IMR-90 (cell line): ENCODE results near the gene TAF9. TPM values are rescaled to one million over a fixed set of nuclear protein-coding genes. Genes with fewer than 3 reads are reported as not detected.

Experiments used
- ATAC-seq: fragments of 200-7000 bp; cut with Tn5 transposase; 2 replicates; pipeline ENCODE4 v1.9.1; 2020; ENCODE audit warnings: low read depth, mild to moderate bottlenecking, moderate library complexity
- BruUV-seq: library from RNA; stranded (reverse); fragments of 400-500 nt; replicated peaks from 2 replicates; lab custom pipeline; 2021; lab: Mats Ljungman, UMichigan
- CTCF ChIA-PET: fragments of 300-600 bp; formaldehyde crosslinking; extraction: SDS; loops from one replicate; lab custom pipeline; 2021; ENCODE audit warnings: antibody characterized with exemption; lab: Yijun Ruan, JAX
- POLR2A ChIA-PET: fragments of 300-600 bp; sonication (Branson Sonifier 250); formaldehyde crosslinking; loops from one replicate; lab custom pipeline; 2022; ENCODE audit warnings: antibody characterized with exemption; ENCODE audit not compliant: unreplicated experiment; lab: Charles Lee
- DNase-seq: peaks from one replicate; pipeline ENCODE4 v3.0.0; 2013
- H2AFZ ChIP-seq: replicated peaks from 2 replicates; pipeline ENCODE3; 2013; ENCODE audit warnings: low read length, mild to moderate bottlenecking; ENCODE audit not compliant: poor library complexity
- H2AK5ac ChIP-seq: 2 replicates; pipeline ENCODE4 v1.6.1; 2013; ENCODE audit warnings: low read depth, low read length, inconsistent platforms
- H2AK9ac ChIP-seq: replicated peaks from 2 replicates; pipeline ENCODE3; 2013; ENCODE audit warnings: mild to moderate bottlenecking, low read depth, low read length, moderate library complexity; ENCODE audit not compliant: poor library complexity
- H2BK120ac ChIP-seq: 2 replicates; pipeline ENCODE4 v1.6.1; 2013; ENCODE audit warnings: low read depth, low read length, inconsistent platforms
- H2BK15ac ChIP-seq: 3 replicates; pipeline ENCODE4 v1.6.1; 2013; ENCODE audit warnings: low read depth, low read length, inconsistent platforms
- H2BK20ac ChIP-seq: 2 replicates; pipeline ENCODE4 v1.6.1; 2013; ENCODE audit warnings: low read depth, mild to moderate bottlenecking, inconsistent platforms, low read length, moderate library complexity
- H2BK5ac ChIP-seq: 2 replicates; pipeline ENCODE4 v1.6.1; 2013; ENCODE audit warnings: mild to moderate bottlenecking, low read depth, low read length, inconsistent platforms; ENCODE audit not compliant: poor library complexity, severe bottlenecking
- H3K14ac ChIP-seq: replicated peaks from 2 replicates; pipeline ENCODE4 v1.6.1; 2013; ENCODE audit warnings: low read depth, low read length, inconsistent platforms
- H3K18ac ChIP-seq: 2 replicates; pipeline ENCODE4 v1.6.1; 2013; ENCODE audit warnings: low read depth, low read length, control low read depth
- H3K23ac ChIP-seq: 2 replicates; pipeline ENCODE4 v1.6.1; 2013; ENCODE audit warnings: low read depth, low read length, inconsistent platforms
- H3K27ac ChIP-seq: 2 replicates; pipeline ENCODE4 v1.5.1; 2013; ENCODE audit warnings: mild to moderate bottlenecking, control low read depth, low read length; ENCODE audit not compliant: insufficient read depth
- H3K27me3 ChIP-seq: 2 replicates; pipeline ENCODE4 v1.6.1; 2013; ENCODE audit warnings: low read length; ENCODE audit not compliant: control insufficient read depth, insufficient read depth
- H3K36me3 ChIP-seq: 2 replicates; pipeline ENCODE4 v1.6.1; 2013; ENCODE audit warnings: low read length, mixed read lengths; ENCODE audit not compliant: control insufficient read depth, insufficient read depth
- H3K4ac ChIP-seq: 2 replicates; pipeline ENCODE4 v1.6.1; 2013; ENCODE audit warnings: low read depth, low read length, inconsistent platforms
- H3K4me1 ChIP-seq: 2 replicates; pipeline ENCODE4 v1.6.1; 2013; ENCODE audit warnings: low read length, mixed read lengths; ENCODE audit not compliant: control insufficient read depth, insufficient read depth
- H3K4me2 ChIP-seq: 2 replicates; pipeline ENCODE4 v1.6.1; 2013; ENCODE audit warnings: low read depth, mild to moderate bottlenecking, control low read depth, low read length, moderate library complexity
- H3K4me3 ChIP-seq: 2 replicates; pipeline ENCODE4 v1.5.1; 2013; ENCODE audit warnings: low read depth, mild to moderate bottlenecking, control low read depth, low read length, moderate library complexity; ENCODE audit not compliant: insufficient read depth
- H3K56ac ChIP-seq: 2 replicates; pipeline ENCODE4 v1.6.1; 2013; ENCODE audit warnings: low read length, inconsistent platforms; ENCODE audit not compliant: insufficient read depth; ENCODE audit errors: extremely low read depth
- H3K79me1 ChIP-seq, 2 experiments: 2 replicates each; pipeline ENCODE4 v1.6.1; 2013; ENCODE audit warnings: low read length in 2 of 2, inconsistent platforms in 1 of 2, low read depth in 1 of 2
- H3K9ac ChIP-seq: 2 replicates; pipeline ENCODE4 v1.6.1; 2013; ENCODE audit warnings: low read depth, low read length, control low read depth
- H3K9me1 ChIP-seq: 2 replicates; pipeline ENCODE4 v1.6.1; 2013; ENCODE audit warnings: low read length, inconsistent platforms; ENCODE audit not compliant: insufficient read depth
- H3K9me3 ChIP-seq: 2 replicates; pipeline ENCODE4 v1.6.1; 2013; ENCODE audit warnings: low read length; ENCODE audit not compliant: control insufficient read depth, insufficient read depth
- H4K20me1 ChIP-seq: 2 replicates; pipeline ENCODE4 v1.6.1; 2013; ENCODE audit warnings: low read length, inconsistent platforms; ENCODE audit not compliant: insufficient read depth
- H4K5ac ChIP-seq: 2 replicates; pipeline ENCODE4 v1.6.1; 2013; ENCODE audit warnings: mild to moderate bottlenecking, low read depth, low read length, control low read depth
- H4K8ac ChIP-seq, 2 experiments: 2 replicates each; pipeline ENCODE4 v1.6.1; 2013; ENCODE audit warnings: low read depth in 2 of 2, low read length in 2 of 2, control low read depth in 1 of 2, inconsistent platforms in 1 of 2
- H4K91ac ChIP-seq: 2 replicates; pipeline ENCODE4 v1.6.1; 2013; ENCODE audit warnings: low read depth, low read length, inconsistent platforms; ENCODE audit not compliant: insufficient read depth
- CEBPB ChIP-seq: IDR thresholded peaks from 2 replicates; pipeline ENCODE4 v1.6.1; 2012; ENCODE audit warnings: low read depth, low read length, improper control_type of control experiment
- CTCF ChIP-seq: conservative IDR thresholded peaks from 2 replicates; pipeline ENCODE4 v1.5.1; 2012; ENCODE audit warnings: mild to moderate bottlenecking, low read depth, low read length, improper control_type of control experiment
- MAFK ChIP-seq: IDR thresholded peaks from 2 replicates; pipeline ENCODE4 v1.6.1; 2012; ENCODE audit warnings: low read depth, low read length, improper control_type of control experiment
- POLR2A ChIP-seq: IDR thresholded peaks from 2 replicates; pipeline ENCODE4 v1.6.1; 2012; ENCODE audit warnings: mild to moderate bottlenecking, low read depth, low read length
- WGBS, 2 experiments: methylation state at CpG; one replicate each; pipeline versions ENCODE4 v1.1.5 to v1.1.7; 2013; ENCODE audit warnings: missing lambda C conversion rate in 2 of 2; ENCODE audit not compliant: insufficient read length in 1 of 2; ENCODE audit errors: extremely low coverage in 2 of 2; 5-methylcytosine and 5-hydroxymethylcytosine counted together
- dilution Hi-C: fragments of 300-500 bp; cut with HindIII; formaldehyde crosslinking; loops from one replicate; pipeline ENCODE4 v1.14.3; 2018; ENCODE audit warnings: low sequenced_read_pairs; ENCODE audit not compliant: unreplicated experiment
- in situ Hi-C: fragments of 300-500 bp; cut with MboI; formaldehyde crosslinking; loops from 3 replicates; pipeline ENCODE4 v1.14.3; 2019; ENCODE audit warnings: low sequenced_read_pairs, inconsistent platforms, mixed read lengths
- intact Hi-C: fragments of 100-400 bp; cut with micrococcal nuclease; formaldehyde crosslinking; loops from 2 replicates; pipeline ENCODE4 v1.10.0; 2022
- polyA plus RNA-seq, 3 experiments: library from polyadenylated mRNA; depleted of rRNA; stranded (reverse); fragments of >200 nt; gene quantifications; 2 replicates each; pipeline ENCODE4 v1.2.3, GENCODE V29; 2012; ENCODE audit warnings: low replicate concordance in 1 of 3
- total RNA-seq: library from RNA; depleted of rRNA; stranded (reverse); fragments of >200 nt; gene quantifications from 2 replicates; pipeline ENCODE4 v1.2.3, GENCODE V29; 2012

TAF9 gene
- total and polyA plus RNA-seq, 2 of the 4 experiments (the other 2 are of a cell fraction), result 107 to 127 TPM

DNA sequence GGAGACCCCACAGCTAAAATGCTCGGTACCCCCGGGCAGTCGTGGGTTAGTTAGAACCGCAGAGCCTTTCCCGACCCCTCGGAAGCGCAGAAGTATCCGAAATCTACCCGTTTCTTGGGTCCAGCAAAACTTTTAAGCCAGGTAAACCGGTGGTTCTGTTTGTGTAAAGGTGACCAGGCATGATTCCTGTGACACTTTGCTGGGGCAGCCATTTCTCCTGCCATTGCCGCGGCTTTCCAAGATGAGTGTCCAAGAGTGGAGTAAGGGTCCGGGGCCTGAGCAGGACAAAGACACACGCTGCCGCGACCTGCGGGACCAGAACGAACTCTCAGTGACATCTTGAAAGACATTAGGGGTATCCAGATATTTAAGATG is 46.3 kb upstream of the TAF9 start:
- no TSS peak for BruUV-seq
- intact Hi-C loops, result no loop called here
- H3K23ac ChIP-seq, result no peak overlapping the region
- no peak overlapping the region for H4K8ac ChIP-seq
- H3K36me3 ChIP-seq, result peaks cover 5% of the 10 kb centered on the region
- H4K91ac ChIP-seq, result no peak overlapping the region
- no peak overlapping the region for H3K14ac ChIP-seq
- no peak overlapping the region for H2BK5ac ChIP-seq
- ATAC-seq (no peak), DNase-seq (no peak)
- no peak overlapping the region for H3K9ac ChIP-seq
- TF ChIP-seq CTCF, result no peak
- TF ChIP-seq CEBPB, result no peak
- no peak for TF ChIP-seq POLR2A
- no peak for TF ChIP-seq MAFK
- H3K4ac ChIP-seq, result no peak overlapping the region
- ChIA-PET CTCF (no interaction called here), POLR2A (no interaction called here)
- no peak overlapping the region for H2BK120ac ChIP-seq
- H4K20me1 ChIP-seq, result no peaks in the 10 kb centered on the region
- peak overlapping the region; percentile 88 for H2AFZ ChIP-seq
- in situ Hi-C loops, result no loop called here
- no peak overlapping the region for H4K5ac ChIP-seq
- no peaks in the 10 kb centered on the region for H3K9me3 ChIP-seq
- WGBS, 2 experiments, result no CpG with 5 or more reads among the region's 18 CpGs
- H3K79me1 ChIP-seq, result no peaks in the 10 kb centered on the region
- H2AK5ac ChIP-seq, result no peak overlapping the region
- no peaks in the 10 kb centered on the region for H3K27me3 ChIP-seq
- H3K9me1 ChIP-seq, result no peaks in the 10 kb centered on the region
- no peak overlapping the region for H2BK20ac ChIP-seq
- H2BK15ac ChIP-seq, result no peak overlapping the region
- peak overlapping the region; percentile 44 for H2AK9ac ChIP-seq
- no peak overlapping the region for H3K56ac ChIP-seq
- H3K27ac ChIP-seq, result no peak overlapping the region
- H3K4me1 ChIP-seq, result no peaks in the 10 kb centered on the region
- no peak overlapping the region for H3K4me2 ChIP-seq
- dilution Hi-C loops, result no loop called here
- no peak overlapping the region for H3K4me3 ChIP-seq
- H3K18ac ChIP-seq, result no peak overlapping the region
